Measurements from ENCODE around the gene RABL3. TPM values are rescaled to one million over a fixed set of nuclear protein-coding genes. Genes with fewer than 3 reads are reported as not detected.

Gene RABL3
- total and polyA plus RNA-seq, 12 donors = 2.8 to 33.9 (median 20.4) TPM

GRCh38 chr3:120659285-120659684 lies 83.0 kb downstream of the RABL3 start:
- ATAC-seq (no peak), DNase-seq (no peak)
- H3K36me3 ChIP-seq = no peaks in the 10 kb centered on the region
- 88 to 91% methylated on average over 1 of the region's 1 CpG for WGBS, 2 donors
- H3K4me1 ChIP-seq = no peaks in the 10 kb centered on the region
- H3K27me3 ChIP-seq = no peaks in the 10 kb centered on the region
- H3K4me3 ChIP-seq = no peak overlapping the region
- intact Hi-C loops (cut with DNase I) = no loop called here
- H3K27ac ChIP-seq = no peak overlapping the region
- TF ChIP-seq, protein P1, sequence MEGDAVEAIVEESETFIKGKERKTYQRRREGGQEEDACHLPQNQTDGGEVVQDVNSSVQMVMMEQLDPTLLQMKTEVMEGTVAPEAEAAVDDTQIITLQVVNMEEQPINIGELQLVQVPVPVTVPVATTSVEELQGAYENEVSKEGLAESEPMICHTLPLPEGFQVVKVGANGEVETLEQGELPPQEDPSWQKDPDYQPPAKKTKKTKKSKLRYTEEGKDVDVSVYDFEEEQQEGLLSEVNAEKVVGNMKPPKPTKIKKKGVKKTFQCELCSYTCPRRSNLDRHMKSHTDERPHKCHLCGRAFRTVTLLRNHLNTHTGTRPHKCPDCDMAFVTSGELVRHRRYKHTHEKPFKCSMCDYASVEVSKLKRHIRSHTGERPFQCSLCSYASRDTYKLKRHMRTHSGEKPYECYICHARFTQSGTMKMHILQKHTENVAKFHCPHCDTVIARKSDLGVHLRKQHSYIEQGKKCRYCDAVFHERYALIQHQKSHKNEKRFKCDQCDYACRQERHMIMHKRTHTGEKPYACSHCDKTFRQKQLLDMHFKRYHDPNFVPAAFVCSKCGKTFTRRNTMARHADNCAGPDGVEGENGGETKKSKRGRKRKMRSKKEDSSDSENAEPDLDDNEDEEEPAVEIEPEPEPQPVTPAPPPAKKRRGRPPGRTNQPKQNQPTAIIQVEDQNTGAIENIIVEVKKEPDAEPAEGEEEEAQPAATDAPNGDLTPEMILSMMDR (IDR thresholded peaks at IDR 0.05) = no peak
- no peaks in the 10 kb centered on the region for H3K9me3 ChIP-seq

GRCh38 chr3:120652896-120653545 lies 89.3 kb downstream of the RABL3 start:
- 62 to 68% methylated on average over 5 of the region's 5 CpGs for WGBS, 2 donors
- H3K27me3 ChIP-seq = no peaks in the 10 kb centered on the region
- TF ChIP-seq, protein P1 (IDR thresholded peaks at IDR 0.05) = no peak
- DNase-seq (no peak), ATAC-seq (no peak)
- intact Hi-C loops (cut with DNase I) = no loop called here
- H3K9me3 ChIP-seq = no peaks in the 10 kb centered on the region
- peaks cover 0 to 8% (median 0%) of the 10 kb centered on the region in 9 donors for H3K4me1 ChIP-seq
- no peak overlapping the region for H3K27ac ChIP-seq
- no peaks in the 10 kb centered on the region for H3K36me3 ChIP-seq
- no peak overlapping the region for H3K4me3 ChIP-seq

GRCh38 chr3:120652281-120652680 lies 90.0 kb downstream of the RABL3 start:
- no peak for ATAC-seq
- TF ChIP-seq, protein P1 (IDR thresholded peaks at IDR 0.05) = no peak
- no peak overlapping the region for H3K27ac ChIP-seq
- H3K4me1 ChIP-seq = peaks cover 0 to 8% (median 0%) of the 10 kb centered on the region in 9 donors
- H3K36me3 ChIP-seq = no peaks in the 10 kb centered on the region
- H3K27me3 ChIP-seq = no peaks in the 10 kb centered on the region
- 56 to 67% methylated on average over 3 of the region's 3 CpGs for WGBS, 2 donors
- no peak for DNase-seq
- H3K9me3 ChIP-seq = no peaks in the 10 kb centered on the region
- intact Hi-C loops (cut with DNase I) = no loop called here
- H3K4me3 ChIP-seq = no peak overlapping the region

DNA sequence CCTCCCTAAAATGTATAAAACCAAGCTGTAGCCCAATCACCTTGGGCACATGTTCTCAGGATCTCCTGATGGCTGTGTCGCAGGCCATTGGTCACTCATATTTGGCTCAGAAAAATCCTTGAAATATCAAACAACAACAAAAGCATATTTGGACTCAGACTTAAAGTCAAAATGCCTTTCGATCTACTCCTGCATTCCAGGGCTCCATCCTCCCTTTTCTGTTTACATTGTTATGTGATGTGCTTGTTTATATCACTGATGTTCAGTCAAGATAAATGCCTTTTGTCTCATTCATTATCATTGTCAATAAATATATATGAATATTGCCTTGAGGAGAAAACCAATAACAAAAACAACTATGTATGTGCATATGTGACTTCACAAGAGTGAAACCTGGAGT lies 92.0 kb downstream of the RABL3 start:
- Histone ChIP-seq H3K4me3 (no peak overlapping the region), H3K4me1 (peaks cover 0 to 16% (median 5%) of the 10 kb centered on the region in 9 donors), H3K36me3 (no peaks in the 10 kb centered on the region), H3K27me3 (no peaks in the 10 kb centered on the region), H3K27ac (no peak overlapping the region), H3K9me3 (no peaks in the 10 kb centered on the region)
- WGBS, 2 donors = 94 to 96% methylated on average over 2 of the region's 2 CpGs
- intact Hi-C loops (cut with DNase I) = no loop called here
- DNase-seq (no peak), ATAC-seq (no peak)
- TF ChIP-seq, protein P1 (IDR thresholded peaks at IDR 0.05) = no peak
